Erythroblast (primary cell): ENCODE results near the gene SP5.

Experiments used
- GATA1 ChIP-seq: IDR thresholded peaks from 2 replicates; pipeline ENCODE4 v1.6.1; 2011; ENCODE audit warnings: low read depth, mild to moderate bottlenecking, control low read depth, low read length, moderate library complexity
- POLR2A ChIP-seq: IDR thresholded peaks from 2 replicates; pipeline ENCODE4 v1.6.1; 2011; ENCODE audit warnings: mild to moderate bottlenecking, low read length

GRCh38 chr2:170737821-170738220 lies 22.7 kb downstream of the SP5 start:
- TF ChIP-seq POLR2A (no peak), GATA1 (no peak)
